HG02798 (cell line): ENCODE measurements around the gene OAT.
"Not testable (repeated sequence)": the region's sequence is repeated elsewhere in the genome, so short reads cannot be mapped to it uniquely, and the experiment has no call there.

ENCODE experiments used
- ATAC-seq: cut with Tn5 transposase; IDR thresholded peaks from one replicate; pipeline ENCODE4 v1.9.1; 2021; ENCODE audit warnings: mild to moderate bottlenecking; ENCODE audit not compliant: unreplicated experiment, poor library complexity

OAT gene

GRCh38 chr10:124380256-124380995 is 38.3 kb downstream of the OAT start:
- no peak for ATAC-seq

- ATAC-seq: no peak
Measured at GRCh38 chr10:124379609-124380193, 39.0 kb downstream of the OAT start.

- ATAC-seq: no peak
Measured at GRCh38 chr10:124378881-124379471, 39.7 kb downstream of the OAT start.

- ATAC-seq: no peak
Measured at GRCh38 chr10:124378271-124378670, 40.5 kb downstream of the OAT start.

GRCh38 chr10:124377101-124377500 is 41.6 kb downstream of the OAT start:
- no peak for ATAC-seq

DNA sequence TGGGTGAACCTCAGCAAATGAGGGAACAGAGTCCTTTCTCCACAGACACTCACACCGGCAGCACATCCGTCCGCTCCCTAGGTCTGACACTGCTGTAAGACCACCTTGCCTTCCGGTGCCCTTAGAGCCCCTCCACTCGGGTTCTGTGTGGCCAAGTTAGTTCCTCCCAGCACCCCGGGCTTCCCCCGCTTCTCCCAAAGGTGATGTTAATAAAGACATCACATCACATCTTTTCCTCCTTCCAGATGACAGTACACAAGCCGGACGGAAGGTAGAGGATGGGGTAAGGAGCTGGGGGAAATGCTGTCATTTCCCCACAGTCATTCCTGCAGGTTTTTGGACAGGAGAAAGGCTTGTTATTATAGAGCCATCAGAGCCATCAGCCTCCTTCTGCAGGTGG is 42.3 kb downstream of the OAT start:
- ATAC-seq: no peak

DNA sequence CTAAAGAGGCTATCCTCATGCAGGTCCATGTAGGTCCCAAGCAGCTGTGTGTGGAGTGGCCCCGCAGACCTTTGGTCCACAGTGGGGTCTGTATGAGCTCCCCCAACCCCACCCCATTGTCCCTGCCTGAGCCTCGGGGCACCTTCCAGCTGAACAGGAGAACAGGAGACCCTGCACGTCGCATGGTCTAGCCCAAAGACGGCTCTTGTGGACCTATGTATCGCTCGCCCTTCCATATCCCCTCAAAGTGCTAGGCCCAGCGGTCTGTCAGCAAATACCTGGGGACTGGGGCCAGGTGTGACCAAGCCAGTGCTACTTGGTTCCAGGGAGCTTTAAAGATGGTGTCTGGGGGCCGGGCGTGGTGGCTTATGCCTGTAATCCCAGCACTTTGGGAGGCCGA is 43.0 kb downstream of the OAT start:
- no peak for ATAC-seq

DNA sequence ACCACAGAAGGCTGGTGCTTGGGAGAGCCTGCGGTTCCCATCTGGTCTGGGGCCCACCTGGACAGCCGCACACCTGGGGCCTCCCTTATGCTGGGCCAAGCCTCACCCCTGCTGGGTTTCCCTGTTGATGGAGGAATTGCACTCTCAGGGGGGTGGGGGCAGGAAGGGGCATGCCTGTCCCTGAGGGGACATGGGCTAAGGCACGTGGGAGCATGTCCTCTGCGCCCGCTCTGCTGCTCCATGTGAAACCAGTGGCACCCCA is 43.4 kb downstream of the OAT start:
- ATAC-seq: no peak

DNA sequence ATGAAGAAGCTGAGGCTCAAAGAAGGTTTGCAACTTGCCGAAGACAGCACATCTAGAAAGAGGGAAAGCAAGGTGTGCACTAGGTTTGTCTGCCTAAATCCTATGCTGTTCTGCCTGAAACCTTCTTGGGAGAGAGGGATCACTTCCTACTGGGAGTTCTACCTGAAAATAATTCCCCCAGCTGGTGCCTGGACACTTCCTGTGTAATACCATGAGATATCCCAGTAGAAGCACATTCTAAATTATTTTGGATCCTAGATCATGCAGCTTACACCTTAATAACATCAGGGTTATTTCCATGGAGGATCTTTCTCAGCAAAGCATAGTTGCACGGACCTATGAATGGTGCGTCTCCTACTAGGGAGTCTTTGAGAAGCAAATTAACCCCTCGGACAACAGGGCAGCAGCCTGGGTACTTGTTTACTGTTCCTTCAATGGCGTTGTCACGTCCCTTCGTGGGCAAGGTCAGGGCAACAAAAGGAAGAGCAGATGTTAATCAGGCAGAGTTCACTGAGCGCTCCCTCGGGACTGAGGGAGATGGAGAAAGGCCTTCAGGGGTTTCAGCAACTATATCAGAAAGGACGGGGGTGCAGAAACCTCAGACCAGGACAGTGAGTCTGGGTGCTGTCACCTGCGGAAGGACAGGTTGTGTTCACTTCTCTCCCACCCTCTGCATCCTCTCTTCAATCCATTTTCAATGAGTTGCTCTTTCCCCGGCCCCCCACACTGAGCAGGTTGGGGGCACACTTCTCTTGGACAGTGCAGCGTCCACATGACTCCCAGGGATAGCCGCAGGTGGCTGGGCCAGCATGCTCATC is 44.0 kb downstream of the OAT start:
- ATAC-seq: no peak

DNA sequence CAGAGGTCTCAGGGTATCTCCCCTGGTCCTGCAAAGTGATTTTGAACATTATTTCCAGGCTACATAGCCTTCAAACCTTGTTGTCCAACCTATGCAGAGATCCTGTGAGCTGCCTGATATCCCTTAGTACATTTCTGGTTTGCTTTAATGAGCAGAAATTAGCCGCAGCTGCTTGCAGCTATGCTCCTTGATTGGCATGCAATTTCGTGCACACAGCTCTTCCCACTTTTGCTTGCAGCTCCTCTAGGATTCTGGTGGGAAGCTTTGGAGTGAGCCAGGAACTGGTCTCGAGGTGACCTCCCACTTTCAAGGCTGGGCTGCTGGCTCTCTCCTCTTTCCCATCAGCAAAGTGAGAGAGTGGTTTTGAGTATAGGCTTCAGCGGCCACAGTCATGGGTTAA is 45.8 kb downstream of the OAT start:
- ATAC-seq: no peak

GRCh38 chr10:124370426-124370825 is 48.3 kb downstream of the OAT start:
- ATAC-seq: no peak

- ATAC-seq: no peak
Measured at GRCh38 chr10:124369986-124370385, 48.7 kb downstream of the OAT start.

GRCh38 chr10:124369533-124369932 is 49.2 kb downstream of the OAT start:
- ATAC-seq: not testable (repeated sequence)

DNA sequence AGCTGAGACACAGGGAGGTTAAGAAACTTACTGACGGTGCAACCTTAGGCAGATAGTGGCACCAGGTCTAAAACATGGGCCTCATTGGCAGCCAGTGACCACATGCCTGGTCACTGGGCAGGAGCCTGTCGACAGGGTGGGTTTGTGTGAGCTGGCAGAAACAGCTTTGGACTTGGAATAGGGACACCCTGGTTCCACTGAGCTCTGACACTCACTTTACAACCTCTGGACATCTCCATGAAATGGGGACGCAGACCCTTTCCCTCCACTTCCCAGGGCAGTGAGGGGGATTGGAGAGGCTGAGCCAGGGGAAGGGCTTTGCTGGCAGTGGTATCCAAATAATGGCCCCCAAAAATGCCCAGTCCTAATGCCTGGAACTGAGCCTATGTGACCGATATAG is 49.7 kb downstream of the OAT start:
- no peak for ATAC-seq

DNA sequence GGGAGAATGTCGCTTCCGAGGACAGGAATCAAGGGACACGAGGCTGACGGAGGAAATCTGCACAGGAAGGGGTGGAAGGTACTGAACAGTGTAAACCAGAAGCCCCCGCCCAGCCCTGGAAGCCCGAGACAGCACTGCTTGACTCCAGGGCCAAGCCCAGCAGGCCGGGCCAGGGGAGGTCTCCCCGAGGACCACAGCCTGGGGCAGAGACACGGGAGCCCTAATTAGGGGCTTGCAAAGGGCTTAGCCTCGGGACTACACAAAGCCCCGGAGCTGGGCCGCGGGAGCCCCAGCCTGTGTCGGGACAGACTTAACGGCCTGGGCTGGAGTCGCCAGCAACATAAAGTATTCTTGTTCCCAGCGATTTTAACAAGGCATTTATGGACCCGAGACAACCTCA is 50.8 kb downstream of the OAT start:
- ATAC-seq: no peak

- ATAC-seq: no peak
Measured at GRCh38 chr10:124367414-124367813, 51.3 kb downstream of the OAT start.

- ATAC-seq: no peak
Measured at GRCh38 chr10:124366825-124367224, 51.9 kb downstream of the OAT start.

DNA sequence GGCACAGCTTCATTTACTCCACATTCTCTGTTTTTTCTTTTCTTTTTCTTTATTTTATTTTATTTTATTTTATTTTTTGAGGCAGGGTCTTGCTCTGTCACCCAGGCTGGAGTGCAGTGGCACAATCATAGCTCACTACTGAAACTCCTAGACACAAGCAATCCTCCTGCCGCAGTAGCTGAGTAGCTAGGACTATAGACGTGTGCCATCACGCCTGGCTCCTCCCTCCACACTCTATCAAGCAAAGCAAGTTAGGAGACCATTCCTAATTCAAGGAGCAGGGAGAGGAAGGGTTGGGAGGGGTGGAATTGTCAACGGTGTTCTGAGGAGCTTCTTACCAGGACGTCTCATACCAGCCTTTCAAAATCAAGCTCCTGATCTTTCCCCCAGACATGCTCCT is 52.4 kb downstream of the OAT start:
- ATAC-seq: no peak

DNA sequence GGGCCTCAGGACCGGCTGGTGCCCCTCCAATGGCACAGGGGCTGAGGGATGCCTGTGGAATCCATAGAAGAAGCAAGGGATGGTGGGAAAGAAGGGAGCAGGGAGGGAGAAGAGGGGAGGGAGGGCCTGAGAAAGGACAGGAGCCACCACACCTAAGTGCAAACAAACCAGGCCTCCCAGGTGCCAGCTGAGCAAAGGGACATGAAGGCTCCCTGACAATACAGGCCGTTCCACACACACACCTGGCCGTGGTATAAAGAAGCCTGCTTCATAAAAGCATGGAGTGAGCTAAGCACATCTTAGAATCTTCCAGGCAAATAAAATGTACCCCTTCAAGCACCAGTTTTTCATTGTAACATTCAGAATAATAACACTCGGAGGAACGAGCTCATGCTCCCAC is 54.0 kb downstream of the OAT start:
- ATAC-seq: no peak

DNA sequence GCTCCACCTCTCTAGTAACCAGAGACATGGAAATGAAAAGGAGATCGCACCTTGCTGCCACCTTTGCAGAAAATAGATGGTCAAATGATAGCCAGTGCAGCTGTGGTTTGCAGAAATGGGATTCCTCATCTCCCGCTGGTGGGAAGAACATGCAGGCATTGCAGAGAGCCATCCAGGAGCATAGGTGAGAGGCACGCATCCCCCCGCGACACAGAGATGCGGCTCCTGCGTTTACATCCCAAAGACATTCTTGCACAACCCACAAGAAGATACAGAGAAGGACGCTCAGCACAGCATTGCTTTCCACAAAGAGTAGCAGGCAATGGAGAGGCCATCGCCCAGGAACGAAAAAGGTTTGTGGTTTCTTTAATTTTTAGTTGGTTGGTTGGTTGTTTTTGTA is 56.2 kb downstream of the OAT start:
- ATAC-seq: no peak

- no peak for ATAC-seq
Measured at GRCh38 chr10:124359336-124359832, 59.3 kb downstream of the OAT start.
